HUDEP-2 (cell line): ENCODE results near the gene SPATA2.
"Not testable (repeated sequence)": the region's sequence is repeated elsewhere in the genome, so short reads cannot be mapped to it uniquely, and the experiment has no call there.

Source experiments
- DNase-seq, 76 experiments: peaks; one replicate each; lab custom pipeline; 2025; ENCODE audit not compliant: unreplicated experiment in 76 of 76; lab: John Stamatoyannopoulos, UW

SPATA2 gene, protein sequence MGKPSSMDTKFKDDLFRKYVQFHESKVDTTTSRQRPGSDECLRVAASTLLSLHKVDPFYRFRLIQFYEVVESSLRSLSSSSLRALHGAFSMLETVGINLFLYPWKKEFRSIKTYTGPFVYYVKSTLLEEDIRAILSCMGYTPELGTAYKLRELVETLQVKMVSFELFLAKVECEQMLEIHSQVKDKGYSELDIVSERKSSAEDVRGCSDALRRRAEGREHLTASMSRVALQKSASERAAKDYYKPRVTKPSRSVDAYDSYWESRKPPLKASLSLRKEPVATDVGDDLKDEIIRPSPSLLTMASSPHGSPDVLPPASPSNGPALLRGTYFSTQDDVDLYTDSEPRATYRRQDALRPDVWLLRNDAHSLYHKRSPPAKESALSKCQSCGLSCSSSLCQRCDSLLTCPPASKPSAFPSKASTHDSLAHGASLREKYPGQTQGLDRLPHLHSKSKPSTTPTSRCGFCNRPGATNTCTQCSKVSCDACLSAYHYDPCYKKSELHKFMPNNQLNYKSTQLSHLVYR

DNA sequence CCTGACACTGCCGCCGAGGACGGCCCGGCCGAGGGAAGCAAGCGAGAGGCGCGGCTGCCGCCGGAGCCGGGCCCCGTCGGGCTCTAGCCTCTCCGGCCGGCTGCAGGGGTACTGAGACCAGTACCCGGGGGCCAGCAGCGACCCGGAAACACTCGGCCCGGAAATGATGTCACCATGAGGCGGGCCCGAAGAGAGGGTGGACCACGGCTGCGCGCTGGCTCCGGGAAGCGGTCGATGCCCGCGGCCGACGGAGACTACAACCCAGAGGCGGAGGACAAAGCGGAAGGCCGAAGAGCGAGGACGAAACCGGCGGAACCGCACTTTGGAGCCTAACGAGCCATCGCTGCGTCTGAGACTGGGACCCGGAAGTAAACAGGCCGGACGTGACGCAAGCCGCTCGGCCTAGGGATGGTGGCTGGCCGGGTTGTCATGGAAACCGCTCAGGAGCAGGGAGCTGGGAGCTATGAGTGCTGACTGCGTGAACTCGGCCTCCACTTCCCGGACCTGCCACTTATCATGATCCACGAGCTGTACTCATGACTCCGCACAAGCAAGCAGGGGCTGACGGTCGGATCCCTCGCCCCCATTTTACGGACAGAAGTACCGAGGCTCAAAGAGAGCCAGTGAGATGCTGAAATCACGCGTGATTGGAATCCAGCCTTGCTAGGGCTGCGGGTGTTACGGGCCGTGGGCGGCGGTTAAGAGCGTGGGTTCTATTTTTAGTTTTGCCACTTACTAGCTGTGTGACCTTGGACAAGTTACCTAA lies at the start of gene SPATA2:
SPATA2 (minus strand) TSS at position 150 of the 766 bp plus-strand sequence. CDS start 7,039 bp downstream, outside the sequence.
- peak in 75 of 76 experiments; percentile 47 to 96 (median 85) for DNase-seq

DNA sequence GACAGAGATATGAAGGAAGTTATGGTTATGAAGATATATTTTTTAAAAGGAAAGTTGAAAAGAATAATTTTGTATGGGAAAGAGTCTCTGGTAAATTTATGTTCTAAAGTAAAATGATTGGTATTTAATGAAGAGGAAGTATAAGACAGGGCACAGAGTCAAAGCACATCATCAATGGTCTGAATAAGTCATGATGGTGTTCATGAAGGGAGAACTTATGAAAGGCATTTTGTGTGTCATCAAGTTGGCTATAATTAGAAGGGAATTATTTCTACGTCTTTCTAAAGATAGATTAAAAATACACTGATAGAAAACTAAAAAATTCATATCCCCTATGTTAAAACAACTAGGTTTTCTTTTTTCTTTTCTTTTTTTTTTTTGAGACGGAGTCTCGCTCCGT lies 46.1 kb upstream of the SPATA2 start:
- DNase-seq: no peak

DNA sequence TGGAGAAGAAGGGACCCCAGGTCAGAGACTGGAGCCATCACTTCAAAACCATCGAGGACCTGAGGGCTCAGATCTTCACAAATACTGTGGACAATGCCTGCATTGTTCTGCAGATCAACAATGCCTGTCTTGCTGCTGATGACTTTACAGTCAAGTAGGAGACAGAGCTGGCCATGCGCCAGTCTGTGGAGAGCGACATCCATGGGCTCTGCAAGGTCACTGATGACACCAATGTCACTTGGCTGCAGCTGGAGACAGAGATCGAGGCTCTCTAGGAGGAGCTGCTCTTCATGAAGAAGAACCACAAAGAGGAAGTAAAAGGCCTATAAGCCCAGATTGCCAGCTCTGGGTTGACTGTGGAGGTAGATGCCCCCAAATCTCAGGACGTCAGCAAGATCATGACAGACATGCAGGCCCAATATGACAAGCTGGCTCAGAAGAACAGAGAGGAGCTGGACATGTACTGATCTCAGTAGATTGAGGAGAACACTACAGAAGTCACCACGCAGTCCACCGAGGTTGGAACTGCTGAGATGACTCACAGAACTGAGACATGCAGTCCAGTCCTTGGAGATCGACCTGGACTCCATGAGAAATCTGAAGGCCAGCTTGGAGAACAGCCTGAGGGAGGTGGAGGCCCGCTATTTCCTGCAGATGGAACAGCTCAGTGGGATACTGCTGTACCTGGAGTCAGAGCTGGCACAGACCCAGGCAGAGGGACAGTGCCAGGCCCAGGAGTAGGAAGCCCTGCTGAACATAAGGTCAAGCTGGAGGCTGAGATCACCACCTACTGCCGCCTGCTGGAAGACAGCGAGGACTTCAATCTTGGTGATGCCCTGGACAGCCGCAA lies 42.0 kb upstream of the SPATA2 start:
- DNase-seq: peak in 10 of 76 experiments; percentile 6 to 50 (median 16)

DNA sequence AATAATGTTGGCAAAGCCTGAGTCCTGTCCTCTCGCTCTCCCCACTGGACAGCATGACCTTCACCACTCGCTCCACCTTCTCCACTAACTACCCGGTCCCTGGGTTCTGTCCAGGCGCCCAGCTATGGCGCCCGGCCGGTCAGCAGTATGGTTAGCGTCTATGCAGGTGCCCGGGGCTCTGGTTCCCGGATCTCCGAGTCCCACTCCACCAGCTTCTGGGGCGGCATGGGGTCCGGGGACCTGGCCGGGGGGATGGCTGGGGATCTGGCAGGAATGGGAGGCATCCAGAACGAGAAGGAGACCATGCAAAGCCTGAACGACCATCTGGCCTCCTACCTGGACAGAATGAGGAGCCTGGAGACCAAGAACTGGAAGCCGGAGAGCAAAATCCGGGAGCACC lies 41.4 kb upstream of the SPATA2 start:
- DNase-seq: no peak

DNA sequence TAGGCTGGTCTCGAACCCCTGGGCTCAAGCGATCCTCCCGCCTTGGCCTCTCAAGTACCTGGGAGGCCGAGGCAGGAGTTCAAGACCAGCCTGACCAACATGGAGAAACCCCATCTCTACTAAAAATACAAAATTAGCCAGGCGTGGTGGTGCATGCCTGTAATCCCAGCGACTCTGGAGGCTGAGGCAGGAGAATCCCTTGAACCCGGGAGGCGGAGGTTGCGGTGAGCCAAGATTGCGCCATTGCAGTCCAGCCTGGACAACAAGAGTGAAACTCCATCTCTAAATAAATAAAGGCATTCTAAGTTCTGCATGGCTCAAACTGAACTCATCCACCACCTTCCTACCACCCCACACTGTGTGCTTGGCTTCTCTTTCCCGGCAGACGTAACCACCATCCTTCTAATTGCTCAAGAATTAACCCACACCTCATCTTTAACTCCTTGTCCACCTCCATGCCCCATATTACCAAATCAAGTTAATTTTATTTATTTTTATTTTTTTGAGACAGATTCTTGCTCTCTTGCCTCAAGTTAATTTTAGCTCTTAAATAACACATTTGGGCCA lies 40.6 kb upstream of the SPATA2 start:
- DNase-seq: not testable (repeated sequence)

DNA sequence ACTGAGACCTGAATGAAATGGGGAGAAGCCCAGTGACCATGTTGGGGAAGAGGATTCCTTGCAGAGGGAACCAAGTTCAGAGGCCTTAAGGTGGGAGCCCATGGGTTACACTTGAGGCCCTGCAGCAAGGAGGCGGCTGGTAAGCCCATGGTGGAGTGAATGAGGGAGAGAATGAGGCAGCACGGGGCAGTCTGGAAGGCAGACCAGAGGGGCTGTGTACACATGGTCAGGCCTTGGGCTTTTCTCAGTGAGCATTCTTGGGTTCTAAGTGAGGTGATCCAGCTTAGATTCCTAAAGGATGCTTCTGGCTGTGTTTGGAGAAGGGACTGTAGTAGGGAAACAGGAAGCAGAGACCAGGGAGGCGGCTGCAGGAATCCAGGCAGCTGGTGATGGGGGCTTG lies 39.8 kb upstream of the SPATA2 start:
- DNase-seq: no peak

DNA sequence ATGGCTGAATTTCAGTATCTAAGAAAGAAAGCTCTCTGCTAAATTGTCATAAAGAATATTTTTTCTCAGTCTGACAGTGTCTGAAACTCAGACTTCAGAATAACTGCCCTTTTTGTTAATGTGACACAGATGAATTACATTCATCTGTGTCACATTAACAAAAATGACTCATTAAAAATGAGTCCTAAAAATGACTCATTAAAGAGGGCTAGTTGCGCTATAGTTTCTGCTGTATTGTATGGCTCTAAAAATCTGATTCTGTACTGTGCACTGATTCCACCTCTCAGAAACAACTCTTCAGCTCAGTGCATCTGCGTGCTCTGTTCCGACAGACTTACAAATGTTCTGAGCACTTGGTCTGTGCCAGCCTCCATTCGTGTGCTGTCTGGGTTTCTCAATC lies 35.8 kb upstream of the SPATA2 start:
- DNase-seq: no peak

DNA sequence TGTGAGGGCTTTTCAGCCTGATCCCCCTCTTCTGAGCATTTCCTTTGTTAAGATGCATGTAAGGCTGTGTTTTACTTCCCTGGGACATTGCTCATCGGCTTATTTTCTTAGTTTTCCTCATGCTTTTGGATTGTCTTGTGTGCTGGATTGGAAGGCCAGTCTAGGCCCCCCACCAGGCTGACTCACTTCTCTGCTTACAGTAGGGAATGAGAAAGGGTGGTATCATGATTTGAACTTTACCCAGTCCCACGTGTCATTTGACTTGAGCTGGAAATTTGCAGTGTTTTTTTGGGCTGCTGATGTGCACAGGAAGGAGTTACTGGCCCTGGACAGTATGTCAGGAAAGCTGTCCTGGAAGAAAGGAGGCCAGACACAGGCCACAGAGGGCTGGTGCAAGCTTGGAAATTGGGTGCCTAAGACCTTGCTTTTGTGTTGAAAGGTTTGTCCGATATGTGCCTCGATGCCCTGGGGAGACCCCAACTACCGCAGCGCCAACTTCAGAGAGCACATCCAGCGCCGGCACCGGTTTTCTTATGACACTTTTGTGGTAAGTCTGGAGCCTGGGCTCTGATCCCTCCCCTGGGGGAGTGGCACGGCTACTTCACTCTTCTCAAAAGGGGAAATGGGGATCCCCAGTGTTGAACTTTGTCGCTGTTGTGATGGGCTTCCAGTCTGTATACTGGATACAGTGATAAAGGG lies 33.6 kb upstream of the SPATA2 start:
- DNase-seq: no peak

DNA sequence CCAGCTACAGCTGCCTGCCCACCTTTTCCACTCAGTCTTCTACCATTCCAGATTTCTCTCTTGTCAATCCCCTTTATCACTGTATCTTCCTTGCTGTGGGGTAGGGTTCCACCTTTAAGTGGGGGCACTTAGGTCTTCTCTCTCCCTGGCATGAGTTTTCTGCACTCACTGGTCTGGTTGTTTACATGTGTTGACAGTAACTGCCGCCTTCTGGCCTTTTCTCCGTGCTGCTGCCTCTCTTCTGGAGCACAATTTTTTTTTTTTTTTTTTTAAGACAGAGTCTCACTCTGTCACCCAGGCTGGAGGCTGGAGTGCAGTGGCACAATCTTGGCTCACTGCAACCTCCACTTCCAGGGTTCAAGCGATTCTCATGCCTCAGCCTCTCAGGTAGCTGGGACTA lies 32.8 kb upstream of the SPATA2 start:
- no peak for DNase-seq

DNA sequence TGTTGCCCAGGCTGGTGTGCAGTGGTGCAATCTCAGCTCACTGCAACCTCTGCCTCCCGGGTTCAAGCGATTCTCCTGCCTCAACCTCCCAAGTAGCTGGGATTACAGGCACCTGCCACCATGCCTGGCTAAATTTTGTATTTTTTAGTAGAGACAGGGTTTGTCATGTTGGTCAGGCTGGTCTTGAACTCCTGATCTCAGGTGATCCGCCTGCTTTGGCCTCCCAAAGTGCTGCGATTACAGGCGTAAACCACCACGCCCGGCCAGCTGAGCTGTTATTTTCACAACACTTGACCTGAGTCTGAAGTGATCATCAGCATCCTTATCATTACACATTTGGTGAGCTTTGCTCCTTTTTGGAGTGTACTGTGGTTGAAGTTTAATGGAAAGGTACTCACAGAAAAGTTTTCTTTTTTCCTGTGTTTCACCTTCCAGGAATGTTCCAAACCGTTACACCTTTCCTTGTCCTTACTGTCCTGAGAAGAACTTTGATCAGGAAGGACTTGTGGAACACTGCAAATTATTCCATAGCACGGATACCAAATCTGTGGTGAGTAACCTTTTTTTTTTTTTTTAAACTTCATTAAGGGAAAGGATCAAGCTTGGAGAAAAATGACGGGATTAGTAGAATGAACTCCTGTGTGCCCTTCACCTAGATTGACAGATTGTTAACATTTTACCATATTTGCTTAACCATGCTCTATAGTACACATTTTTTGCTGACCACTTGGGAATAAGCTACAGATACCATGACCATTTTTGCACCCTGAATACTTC lies 30.6 kb upstream of the SPATA2 start:
- no peak for DNase-seq

DNA sequence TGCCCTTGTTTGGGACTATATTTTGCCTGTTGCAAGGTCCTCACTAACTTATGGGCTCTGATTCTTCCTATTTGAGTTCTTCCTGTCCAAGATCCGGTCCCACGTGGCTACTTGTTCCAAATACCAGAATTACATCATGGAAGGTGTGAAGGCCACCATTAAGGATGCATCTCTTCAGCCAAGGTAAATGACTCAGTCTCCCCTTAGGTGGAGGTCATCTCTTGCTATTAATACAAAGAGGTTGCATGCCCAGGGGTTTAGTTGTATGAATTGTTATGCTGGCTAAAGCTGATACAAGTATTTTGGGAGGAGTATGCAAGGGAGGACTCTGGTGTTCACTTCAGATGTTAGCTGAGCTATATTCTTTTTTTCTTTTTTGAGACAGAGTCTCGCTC lies 30.0 kb upstream of the SPATA2 start:
- DNase-seq: no peak

DNA sequence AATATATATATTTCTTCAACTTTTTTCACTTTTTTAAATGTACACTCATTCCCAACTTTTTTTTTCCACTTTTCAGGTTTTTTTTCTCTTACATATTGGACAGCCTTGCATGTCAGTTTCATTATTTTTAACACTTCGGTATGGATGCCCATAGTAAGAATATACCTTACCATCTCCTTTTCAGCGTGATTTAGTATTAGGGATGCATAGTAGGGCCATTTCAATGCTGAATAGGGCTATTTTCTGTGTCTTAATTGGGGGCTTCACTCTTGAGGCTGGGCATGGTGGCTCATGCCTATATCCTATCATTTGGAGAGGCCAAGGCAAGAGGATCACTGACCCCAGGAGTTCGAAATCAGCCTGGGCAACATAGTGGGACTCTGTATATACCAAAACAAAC lies 27.6 kb upstream of the SPATA2 start:
- DNase-seq: no peak

DNA sequence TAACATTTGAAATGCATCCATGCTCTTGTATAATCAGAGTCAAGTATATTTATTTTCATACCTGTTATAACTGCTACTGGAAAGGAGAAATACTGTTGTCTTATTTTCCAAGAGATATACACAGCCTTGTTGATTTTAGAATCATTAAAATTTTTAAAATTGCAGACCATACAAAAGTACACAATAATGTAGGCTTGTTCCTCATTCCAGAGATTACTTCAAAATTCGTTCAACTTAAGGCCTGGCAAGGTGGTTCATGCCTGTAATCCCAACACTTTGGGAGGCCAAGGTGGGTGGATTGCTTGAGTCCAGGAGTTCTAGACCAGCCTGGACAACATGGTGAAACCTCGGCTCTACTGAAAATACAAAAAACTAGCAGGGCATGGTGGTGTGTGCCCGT lies 27.0 kb upstream of the SPATA2 start:
- DNase-seq: no peak

DNA sequence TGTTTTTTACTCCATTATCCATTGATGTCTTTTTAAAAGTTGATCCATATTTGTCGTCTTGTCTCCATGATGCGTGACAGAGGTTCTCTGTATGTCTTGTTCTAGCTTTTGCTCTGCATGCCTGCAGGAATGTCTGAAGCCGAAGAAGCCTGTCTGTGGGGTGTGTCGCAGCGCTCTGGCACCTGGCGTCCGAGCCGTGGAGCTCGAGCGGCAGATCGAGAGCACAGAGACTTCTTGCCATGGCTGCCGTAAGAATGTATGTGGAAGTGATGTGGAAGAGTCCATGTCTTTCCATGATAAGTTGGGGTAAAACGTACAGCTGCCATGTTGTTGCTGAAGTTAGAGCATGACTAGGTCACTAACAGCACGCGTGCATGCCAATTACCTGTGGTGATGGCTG lies 26.1 kb upstream of the SPATA2 start:
- no peak for DNase-seq

DNA sequence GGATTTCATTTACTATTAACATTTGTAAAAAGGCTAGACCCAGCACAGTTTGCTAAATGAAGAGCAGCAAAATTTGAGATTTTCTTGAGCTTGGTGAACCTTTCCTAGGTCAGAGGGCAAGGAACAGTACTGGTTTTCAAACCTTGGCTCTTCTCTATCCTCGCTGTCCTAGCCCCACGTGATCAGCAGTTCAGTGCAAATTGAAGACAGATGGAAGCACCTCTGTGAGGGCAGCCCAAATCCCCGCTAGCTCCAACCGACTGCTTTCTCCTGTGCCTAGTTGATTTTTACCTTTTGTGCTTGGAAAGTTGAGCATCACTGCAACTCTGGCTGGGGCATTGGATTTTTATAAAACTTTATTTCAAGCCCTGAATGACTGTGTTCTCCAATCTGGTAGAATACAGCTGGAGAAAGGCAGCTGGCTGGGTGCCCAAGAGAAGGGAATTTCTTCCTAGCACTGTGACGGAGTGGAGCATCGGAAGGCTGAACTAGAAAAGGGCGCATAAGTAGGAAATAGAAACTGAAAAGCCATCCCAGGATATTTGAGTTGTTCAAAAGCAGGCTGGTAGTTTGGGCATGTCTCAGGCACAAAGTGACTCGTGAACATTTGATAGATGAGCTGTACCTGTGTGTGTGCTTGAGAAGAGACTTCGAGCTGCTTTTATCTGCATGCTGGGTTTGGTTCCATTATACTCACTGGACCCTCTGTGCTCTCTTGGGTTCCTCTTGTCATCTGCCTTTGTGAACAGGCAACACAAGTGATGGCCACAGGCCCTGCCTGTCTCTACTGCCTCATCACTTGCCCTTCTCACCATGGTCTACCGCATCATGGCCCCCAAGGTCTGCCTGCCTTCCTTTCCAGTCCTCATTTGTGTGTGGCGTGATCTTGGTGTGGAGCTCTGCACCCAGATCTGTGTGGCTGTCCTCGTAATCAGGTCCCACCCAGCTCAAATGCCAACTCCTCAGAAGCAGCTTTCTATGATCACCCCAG lies 23.1 kb upstream of the SPATA2 start:
- no peak for DNase-seq

DNA sequence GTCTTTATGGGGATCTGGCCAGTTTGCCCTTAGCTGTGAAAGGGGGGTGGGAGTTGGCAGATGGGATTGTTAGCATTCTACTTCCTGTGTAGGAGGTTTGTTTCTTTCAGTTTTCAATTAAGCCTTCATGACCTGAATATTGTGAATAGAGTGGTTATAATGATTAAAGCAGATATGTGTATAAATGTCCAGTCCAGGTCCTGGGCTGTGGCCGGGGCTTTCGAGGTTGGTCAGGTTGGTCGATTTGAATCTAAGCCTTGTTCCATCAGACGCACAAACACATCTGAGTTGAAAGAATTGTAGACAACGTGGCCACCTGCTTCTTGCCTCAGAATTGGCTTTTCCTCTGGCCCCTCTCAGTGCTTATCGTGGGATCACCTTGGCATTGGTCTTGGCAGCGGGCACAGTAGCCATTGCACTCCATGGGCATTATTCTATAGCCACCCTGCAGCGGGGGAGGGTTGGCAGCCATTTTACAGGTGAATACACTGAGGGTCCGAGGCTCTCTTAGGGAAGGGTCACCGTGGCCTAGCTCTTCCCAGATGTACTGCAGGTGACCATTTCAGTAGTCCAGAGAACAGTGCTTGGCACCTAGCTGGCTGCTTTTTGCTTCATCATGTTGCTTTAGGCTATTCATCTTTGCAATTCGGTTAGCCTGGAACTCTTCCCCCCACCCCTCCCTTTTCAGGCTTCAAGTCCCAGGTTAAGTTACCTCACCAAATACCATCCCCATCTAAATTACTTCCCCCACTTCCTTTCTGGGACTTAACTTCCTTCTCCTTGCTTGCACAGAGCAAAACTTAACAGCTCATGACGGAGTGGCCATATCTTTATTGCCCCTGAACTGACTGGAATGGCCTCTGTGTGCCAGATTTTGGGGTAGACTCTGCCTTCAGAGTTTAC lies 21.9 kb upstream of the SPATA2 start:
- peak in 9 of 76 experiments; percentile 9 to 41 (median 23) for DNase-seq
